Fibroblast of peridontal ligament (primary cell): ENCODE results near the gene SLC9A5.

Experiments used
- DNase-seq: peaks from one replicate; pipeline ENCODE4 v3.0.0-alpha.2; 2010; ENCODE audit errors: extremely low read depth

Gene SLC9A5, protein sequence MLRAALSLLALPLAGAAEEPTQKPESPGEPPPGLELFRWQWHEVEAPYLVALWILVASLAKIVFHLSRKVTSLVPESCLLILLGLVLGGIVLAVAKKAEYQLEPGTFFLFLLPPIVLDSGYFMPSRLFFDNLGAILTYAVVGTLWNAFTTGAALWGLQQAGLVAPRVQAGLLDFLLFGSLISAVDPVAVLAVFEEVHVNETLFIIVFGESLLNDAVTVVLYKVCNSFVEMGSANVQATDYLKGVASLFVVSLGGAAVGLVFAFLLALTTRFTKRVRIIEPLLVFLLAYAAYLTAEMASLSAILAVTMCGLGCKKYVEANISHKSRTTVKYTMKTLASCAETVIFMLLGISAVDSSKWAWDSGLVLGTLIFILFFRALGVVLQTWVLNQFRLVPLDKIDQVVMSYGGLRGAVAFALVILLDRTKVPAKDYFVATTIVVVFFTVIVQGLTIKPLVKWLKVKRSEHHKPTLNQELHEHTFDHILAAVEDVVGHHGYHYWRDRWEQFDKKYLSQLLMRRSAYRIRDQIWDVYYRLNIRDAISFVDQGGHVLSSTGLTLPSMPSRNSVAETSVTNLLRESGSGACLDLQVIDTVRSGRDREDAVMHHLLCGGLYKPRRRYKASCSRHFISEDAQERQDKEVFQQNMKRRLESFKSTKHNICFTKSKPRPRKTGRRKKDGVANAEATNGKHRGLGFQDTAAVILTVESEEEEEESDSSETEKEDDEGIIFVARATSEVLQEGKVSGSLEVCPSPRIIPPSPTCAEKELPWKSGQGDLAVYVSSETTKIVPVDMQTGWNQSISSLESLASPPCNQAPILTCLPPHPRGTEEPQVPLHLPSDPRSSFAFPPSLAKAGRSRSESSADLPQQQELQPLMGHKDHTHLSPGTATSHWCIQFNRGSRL

DNA sequence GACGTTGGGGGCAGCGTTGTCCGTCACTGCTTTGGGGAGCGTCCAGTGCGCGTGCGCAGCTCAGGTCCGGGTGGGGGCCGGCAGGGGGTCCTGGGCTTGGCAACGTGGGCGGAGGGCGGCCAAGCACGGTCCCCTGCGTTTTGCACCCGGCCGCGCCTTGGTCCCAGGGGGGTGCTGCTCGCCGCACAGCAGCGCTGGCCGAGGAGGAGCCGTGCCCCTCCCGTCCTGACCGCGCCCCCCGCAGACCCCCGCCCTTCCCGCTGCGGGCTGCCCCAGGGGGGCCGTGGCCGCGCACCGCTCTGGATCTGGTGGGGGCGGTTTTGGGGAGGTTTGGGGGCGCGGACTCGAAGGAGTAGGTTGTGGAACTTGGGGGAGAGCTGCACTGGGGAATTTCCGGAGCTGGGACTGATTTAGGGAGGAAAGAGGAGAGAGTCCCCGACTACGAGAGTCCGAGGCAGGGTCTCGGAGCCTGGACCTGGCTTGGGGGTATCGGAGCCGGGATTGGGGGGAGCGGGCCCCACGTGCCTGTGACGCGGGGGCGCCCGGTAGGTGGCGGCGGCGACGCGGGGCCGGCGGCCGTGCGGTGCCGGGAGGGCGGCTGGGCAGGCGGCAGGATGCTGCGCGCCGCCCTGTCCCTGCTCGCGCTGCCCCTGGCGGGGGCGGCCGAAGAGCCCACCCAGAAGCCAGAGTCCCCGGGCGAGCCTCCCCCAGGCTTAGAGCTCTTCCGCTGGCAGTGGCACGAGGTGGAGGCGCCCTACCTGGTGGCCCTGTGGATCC lies at the start of gene SLC9A5:
TSS of gene SLC9A5 (plus strand) at position 579 of the 777 bp plus-strand sequence. CDS start at position 615, 36 bp downstream.
- DNase-seq, result no peak

DNA sequence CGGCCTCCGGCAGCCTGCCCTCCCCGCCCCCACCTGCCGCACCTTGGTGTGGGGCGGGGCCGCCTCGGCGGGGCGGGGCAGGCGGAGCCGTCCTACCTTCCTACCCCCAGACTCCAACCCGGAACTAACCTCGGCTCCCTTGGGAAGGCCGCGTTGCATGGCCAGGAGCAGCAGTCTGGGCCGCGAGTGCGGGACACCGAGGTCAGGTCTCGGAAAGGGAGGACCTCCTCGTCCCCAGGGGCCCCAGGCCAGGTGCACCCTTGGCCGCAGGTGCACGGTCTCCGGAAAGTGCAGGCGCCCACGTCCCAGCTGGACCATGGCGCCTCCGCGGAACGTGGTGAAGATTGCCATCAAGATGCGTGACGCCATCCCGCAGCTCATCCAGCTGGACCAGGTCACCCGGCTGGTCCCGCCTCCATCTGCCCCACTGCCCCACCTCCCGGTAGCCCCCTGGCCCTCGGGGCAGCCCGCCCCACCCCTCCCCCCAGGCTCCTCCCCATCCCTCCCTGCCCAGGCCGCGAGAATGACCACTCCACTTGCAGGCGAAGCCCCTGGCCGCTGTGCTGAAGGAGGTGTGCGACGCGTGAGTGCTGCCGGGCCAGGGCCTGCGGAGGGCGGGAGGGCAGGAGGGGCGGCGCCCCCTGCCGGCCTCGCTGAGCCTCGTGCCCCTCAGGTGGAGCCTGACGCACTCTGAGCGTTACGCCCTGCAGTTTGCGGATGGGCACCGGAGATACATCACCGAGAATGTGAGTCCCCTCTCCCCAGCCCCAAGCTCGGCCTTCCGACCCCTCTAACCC lies 49.6 kb upstream of the SLC9A5 start, which contains the start of gene ELMO3:
TSS of gene ELMO3 (plus strand) at position 121 of the 797 bp plus-strand sequence. CDS start at position 317, 196 bp downstream.
- DNase-seq, result no peak

DNA sequence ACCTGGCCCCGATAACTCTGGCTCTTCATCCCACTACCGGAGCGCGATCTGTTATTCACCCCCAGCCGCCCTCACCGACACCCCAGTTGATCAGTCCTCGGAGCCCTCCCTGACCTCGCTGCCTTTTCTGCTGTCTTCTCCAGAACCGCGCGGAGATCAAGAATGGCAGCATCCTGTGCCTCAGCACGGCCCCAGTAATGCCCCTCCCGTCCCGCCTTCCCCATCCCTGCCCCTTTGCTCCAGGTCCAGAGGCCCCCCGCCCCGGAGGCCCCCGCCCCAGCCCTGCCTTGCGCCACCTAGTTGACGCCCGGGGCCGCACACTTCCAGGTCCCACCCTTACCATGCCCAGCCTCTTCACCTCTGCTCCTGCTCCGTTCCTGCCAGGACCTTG lies 49.0 kb upstream of the SLC9A5 start:
- DNase-seq, result no peak

DNA sequence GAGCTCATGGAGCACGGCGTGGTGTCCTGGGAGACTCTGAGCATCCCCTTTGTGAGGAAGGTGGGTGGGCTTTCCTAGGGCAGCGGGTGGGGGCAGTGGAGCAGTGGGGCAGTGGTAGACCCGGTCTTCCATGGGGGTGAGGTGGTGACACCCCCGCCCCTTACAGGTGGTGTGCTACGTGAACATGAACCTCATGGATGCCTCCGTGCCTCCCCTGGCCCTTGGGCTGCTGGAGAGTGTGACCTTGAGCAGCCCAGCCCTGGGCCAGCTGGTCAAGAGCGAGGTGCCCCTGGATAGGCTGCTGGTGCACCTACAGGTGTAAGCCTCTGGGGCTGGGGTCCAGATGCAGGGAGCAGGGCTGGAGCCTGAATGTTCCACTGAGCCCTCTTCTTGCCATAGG lies 48.3 kb upstream of the SLC9A5 start:
- no peak for DNase-seq

DNA sequence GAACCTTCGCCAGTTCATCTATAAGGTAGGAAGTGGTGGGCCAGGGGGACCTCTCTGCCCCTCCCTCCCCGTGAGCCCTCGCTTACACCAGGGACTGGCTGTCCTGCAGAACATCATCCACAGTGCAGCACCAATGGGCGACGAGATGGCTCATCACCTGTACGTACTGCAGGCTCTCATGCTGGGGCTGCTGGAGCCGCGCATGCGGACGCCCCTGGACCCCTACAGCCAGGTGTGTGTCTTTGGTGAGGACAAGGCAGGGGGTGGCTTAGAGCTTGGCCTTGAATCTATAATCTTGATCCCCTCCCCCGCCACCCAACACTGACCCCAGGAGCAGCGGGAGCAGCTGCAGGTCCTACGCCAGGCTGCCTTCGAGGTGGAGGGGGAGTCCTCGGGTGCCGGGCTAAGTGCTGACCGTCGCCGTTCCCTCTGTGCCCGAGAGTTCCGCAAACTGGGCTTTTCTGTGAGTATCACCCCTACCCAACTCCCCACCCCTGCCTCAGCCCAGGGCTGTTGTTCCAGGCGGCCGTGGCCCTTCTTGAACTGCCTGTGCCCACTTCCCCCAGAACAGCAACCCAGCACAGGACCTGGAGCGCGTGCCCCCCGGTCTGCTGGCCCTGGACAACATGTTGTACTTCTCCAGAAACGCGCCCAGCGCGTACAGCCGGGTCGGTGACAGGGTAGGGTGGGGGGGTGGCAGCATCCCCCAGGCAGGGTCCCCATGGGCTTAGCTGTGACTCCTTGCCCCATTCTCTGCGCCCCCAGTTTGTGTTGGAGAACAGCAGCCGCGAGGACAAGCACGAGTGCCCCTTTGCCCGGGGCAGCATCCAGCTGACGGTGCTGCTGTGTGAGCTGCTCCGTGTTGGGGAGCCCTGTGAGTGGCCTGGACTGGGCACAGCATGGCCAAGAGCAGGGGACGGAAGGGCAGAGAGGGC lies 47.1 kb upstream of the SLC9A5 start:
- DNase-seq, result no peak

DNA sequence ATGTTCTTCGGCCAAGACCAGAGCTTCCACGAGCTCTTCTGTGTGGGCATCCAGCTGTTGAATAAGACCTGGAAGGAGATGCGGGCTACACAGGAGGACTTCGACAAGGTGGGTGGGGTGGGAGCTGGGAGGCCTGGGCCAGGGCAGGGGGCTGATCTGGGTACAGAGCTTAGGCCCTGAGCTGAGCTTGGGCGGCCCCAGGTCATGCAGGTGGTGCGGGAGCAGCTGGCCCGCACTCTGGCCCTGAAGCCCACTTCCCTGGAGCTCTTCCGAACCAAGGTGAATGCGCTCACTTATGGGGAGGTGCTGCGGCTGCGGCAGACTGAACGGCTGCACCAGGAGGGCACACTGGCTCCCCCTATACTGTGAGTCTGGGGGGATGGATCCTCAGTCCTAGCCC lies 46.4 kb upstream of the SLC9A5 start:
- DNase-seq, result no peak

DNA sequence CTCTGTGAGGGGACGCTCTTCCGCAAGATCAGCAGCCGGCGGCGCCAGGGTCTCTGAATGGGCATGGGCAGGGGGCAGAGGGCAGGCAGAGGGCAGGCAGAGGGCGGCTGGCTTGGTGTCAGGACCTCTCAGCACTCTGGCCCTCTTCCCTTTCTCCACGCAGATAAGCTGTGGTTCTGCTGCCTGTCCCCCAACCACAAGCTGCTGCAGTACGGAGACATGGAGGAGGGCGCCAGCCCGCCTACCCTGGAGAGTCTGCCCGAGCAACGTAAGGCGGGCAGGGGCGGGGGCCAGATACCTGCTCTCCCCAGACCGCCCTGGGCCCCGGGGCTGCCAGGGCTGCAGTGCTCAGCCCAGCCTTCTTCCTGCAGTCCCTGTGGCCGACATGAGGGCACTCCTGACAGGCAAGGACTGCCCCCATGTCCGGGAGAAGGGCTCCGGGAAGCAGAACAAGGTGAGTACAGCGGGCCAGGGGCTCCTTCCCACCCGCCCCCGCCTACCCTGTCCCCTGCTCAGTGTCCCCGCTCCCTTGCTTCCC lies 45.8 kb upstream of the SLC9A5 start:
- no peak for DNase-seq

DNA sequence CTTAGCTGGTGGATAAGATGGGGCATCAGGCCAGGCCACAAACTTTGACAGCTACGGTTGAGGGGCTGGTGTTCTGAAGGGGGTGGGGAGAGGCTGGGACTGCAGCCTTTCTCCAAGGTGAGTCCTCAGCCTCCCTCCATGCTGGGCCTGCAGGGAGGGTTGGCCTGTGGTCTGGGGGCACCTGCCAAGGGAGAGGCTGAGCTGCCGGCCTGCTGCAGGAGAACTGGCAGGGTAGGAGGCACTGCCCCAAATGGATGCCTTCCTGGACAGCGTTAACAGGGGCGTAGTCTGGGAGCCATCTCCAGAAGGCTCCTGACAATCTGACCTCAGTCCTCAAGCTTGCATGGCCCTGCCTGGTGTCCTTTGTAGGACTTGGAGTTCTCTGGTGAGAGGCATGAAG lies 44.7 kb upstream of the SLC9A5 start:
- DNase-seq, result no peak

DNA sequence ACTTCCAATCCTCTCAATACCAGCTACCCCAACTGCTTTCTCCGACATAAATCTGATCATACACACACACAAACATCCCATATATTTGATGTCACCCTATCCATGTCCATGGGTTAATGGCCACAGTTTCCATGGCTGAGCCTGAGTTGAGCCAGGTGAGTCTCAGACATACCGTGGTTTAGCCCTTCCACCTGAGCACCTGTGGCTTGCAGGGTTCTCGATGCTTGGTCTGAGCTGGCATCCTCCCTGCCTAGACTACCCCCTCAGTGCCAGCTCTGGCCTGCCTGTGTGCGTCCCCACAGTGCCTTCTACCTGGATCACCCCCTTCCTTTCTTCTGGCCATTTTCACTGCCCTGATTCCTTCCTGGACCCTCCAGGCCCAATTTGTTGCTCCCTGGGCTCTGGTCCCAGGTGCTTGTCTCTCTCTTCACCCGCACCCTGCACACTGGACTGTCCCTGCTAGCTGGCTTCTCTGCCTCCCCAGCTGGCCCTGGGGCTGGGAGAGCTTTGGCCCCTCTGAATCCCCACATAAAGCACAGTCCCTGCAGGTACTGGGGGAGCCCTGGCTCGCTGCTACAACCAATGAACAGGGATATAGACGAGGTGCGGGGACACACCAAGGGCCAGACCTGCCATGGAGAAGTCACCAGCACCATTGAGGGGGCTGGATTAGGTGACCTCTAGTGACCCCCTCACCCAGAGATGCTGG lies 42.5 kb upstream of the SLC9A5 start:
- DNase-seq, result no peak

DNA sequence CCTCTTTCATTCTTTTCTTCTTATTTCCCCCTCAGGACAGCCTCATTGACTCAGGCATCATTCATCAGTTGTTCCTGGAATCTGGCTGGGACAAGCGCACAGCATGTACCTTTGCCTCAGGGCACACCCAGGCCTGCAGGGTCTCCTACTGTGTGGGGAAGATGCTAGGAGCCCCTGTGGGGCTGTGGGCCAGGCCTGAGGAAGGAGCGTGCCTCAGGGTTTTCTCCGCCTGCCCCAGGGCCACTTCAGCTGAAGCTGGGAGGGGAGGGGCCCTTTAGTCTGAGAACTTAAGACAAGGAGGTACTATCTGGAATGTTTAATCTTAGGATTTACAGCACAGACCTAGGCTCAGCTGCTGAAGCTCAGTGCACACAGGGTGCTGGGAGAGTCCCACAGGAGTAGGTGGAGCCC lies 41.9 kb upstream of the SLC9A5 start:
- DNase-seq, result no peak

DNA sequence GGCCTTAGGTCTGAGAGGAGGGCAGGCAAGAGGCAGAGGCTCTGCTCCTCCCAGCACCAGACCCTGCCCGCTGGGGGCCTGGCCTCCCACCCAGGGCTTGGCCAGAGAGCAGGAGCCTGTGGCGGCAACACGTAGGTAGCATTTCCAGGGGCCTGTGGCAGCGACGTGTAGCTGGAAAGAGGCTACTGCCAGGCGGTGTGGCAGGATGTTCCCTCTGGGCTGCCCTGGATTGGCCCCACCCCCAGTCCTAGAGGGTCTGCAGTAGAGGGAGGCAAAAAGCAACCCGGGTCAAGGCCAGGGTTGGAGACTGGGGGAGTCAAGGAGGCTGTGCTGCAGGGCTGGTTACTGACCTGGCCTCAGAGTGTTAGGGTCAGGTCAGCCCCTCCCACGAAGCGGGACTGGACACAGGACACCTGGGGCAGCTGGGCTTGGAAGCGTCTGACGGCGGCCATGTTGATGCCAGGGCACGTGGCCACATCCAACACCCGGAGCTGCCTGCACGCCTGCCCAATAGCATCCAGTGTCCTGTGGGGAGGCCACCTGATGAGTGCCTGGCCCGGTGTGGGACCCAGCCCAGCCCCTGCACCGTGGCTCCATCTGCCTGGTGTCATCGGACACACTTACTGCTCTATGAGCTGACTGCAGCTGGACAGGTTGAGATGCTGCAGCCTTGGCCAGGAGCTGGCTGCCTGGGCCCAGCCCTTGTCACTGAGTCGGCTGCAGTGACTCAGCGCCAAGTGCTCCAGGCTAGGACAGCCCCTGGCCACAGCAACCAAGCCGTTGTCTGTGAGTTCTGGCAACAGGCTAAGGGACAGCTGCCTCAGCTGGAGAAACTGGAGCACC lies 41.3 kb upstream of the SLC9A5 start:
- DNase-seq, result no peak

DNA sequence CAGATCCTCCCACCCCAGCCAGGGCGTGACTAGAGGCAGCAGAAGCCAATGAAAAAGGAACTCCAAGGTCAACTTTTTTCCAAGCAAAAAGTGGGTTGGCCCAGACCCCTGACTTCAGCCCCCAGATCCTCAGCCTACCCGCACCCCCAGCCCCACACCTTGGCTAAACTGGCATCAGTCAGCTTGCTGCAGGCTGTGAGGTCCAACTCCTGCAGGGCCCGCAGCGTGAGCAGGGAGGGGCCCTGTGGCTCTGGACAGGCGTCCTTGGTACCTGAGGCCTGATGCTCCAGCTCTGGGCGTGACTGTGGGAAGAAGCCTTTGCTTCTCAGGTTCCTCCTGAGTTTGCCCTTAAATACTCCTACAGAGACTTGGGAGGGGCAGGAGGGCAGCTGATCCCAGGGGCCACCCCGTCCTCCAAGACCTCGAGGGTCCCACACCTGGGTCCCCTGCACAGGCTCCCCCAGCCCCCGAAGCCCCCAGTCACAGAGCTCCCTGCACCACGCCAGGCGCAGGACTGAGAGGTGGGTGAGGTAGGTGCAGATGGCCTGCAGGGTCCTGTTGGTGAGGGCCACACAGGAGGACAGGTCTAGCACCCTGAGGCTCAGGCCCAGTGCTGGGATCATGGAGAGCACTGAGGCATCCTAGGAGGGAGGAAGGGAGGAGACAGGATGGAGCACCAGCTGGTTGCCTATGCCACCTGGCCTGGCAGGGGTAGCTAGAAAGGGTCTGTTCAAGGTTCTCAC lies 40.5 kb upstream of the SLC9A5 start:
- no peak for DNase-seq

DNA sequence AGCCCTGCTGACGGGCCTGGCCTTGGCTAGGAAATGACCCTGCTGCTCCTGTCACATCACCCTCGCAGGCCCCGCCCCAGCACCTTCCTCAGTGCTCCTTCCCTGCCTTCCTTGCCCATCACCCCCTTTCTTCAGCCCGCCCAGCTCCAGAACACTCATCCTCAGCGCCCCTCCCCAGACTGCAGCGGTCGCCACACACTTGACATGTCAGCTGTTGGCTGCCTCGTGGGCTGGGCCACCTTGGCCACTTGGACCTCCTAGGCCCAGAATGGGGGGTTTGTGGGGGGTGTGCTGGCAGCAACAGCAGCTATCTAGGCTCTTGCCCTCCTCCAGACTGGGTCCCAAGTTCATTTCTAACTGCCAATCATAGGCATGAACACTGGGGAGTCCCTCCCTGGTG lies 39.2 kb upstream of the SLC9A5 start:
- no peak for DNase-seq

DNA sequence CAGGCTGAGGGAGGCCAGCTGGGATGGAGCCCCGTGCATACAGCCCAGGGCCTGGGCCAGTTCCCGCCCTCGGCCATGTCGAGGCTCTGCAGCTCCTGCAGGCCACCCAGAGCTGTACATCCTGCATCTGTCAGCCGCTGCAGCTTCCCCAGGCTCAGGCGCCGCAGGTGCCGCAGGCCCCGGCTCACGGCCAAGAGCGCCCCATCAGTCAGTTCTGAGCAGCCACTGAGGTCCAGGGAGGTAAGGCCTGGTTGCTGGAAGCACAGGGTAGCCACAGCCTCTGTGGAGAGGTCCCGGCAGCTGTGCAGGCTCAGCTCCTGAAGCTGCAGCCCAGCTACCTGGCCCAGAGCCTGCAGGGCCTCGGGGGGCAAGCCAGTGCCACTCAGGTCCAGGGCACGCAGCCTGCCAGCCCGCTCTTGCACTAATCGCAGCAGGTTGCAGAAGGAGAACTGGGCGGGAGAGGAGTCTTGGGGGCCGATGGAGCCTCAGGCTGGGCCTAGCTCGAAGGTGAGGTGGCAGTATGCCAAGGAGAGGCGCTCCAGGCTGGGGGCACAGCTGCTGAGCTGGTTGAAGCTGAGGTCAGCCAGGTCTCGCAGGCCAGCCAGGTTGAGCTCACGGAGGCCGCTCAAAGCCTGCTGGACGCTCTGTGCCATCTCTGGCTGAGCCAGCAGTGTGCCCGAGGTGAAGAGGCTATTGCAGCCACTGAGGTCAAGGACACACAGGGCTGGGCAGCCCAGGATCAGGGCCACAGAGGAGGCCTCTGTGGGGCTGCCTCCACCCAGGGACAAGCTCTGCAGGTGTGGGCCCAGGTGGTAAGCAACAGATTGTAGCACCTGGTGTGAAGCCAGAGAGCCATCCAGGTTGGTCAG lies 38.5 kb upstream of the SLC9A5 start:
- no peak for DNase-seq

DNA sequence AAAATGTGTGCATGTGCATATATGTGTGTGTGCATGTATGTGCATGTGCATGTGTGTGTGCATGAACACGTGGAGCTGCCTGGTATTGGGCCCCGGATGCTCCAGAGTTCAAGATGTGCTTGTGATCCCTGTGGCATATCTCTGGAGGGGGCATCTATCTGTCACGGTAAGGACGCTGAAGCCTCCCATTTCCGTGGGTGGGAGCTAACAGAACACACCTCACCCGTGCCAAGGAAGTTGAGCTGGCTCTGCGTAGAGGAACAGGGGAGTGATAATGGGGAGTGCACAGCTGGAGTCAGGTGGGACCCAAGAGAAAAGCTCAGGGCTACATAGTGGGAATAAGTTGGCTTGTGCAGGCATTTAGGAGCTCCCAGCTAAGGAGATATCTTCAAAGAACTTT lies 37.1 kb upstream of the SLC9A5 start:
- no peak for DNase-seq

DNA sequence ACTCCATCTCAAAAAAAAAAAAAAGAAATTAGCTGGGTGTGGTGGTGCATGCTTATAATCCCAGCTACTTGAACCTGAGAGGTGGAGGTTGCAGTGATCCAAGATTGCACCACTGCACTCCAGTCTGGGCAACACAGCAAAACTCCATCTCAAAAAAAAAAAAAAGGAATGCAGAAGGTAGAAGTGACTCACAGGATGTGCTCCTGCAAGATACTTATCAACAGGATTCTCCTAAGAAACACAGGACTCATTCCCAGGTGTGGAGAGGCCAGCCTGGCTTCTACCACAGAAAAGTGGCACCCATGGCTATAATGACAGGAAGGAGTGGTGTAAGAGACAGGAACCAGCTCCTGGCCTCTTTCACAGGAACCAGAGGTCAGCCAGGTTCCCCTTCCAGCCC lies 36.0 kb upstream of the SLC9A5 start:
- DNase-seq, result no peak
